HG03432 (cell line): Measurements from ENCODE around the gene CHML.

Source experiments
- ATAC-seq: cut with Tn5 transposase; IDR thresholded peaks from one replicate; pipeline ENCODE4 v1.9.1; 2021; ENCODE audit warnings: mild to moderate bottlenecking, moderate library complexity; ENCODE audit not compliant: unreplicated experiment

The CHML gene

DNA sequence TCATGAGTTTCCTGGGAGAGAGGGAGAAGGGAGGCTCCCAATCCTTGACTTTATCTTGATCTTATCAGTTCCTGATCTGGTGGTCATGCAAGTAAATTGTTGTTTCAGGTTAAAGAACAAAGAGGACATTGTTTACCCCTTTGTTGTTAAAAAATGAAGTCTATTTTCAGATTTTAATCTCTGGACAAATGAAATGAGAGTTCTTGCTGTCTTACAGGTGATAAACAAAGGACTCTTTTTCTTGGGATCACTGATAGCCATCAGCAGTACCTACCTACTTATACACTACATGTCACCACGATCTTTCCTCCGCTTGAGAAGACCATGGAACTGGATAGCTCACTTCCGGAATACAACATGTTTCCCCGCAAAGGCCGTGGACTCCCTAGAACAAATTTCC is 48.4 kb downstream of the CHML start:
- no peak for ATAC-seq

DNA sequence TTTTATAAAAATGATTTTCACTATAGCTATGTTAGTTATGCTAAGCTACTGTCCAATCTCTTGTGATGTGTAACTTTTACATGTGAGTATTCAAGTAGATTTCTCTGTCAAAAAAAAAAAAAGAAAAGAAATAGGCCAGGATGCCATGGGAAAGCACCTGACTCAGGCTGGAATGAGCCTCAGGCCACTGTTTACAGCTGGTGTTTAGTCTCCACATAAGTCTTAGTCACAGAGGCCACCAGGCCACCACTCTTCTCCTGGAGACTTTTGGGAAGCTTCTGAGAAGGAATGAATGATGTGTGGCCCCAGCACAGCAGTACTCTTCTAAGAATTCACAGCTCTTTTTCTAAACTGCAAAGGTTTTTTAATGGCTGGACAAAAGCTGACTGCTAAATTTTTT is 48.9 kb downstream of the CHML start:
- ATAC-seq = no peak

DNA sequence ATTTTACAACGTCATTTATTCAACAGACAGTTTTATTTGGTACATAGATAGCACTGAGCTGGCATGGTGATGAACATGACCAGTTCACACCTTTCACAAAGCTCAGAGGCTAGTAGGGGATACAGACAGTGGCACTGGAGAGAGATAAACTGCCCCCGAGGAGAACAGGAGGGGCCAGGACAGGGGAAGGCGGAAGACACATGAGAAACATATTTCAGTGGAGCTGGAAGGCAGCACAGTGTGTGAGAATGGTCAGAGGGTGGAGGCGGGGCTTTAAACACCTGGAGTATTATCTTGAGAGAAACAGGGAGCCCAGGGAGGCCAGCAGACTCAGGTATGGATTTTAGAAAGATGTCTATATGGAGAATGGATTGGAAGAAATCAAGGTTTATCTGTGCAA is 49.5 kb downstream of the CHML start:
- ATAC-seq = no peak
